ENCODE data around the gene COL23A1. TPM values are rescaled to one million over a fixed set of nuclear protein-coding genes. Genes with fewer than 3 reads are reported as not detected.
"Not testable (repeated sequence)": the region's sequence is repeated elsewhere in the genome, so short reads cannot be mapped to it uniquely, and the experiment has no call there.

The COL23A1 gene
- total RNA-seq, 1 experiment from 2014 or later: not detected

DNA sequence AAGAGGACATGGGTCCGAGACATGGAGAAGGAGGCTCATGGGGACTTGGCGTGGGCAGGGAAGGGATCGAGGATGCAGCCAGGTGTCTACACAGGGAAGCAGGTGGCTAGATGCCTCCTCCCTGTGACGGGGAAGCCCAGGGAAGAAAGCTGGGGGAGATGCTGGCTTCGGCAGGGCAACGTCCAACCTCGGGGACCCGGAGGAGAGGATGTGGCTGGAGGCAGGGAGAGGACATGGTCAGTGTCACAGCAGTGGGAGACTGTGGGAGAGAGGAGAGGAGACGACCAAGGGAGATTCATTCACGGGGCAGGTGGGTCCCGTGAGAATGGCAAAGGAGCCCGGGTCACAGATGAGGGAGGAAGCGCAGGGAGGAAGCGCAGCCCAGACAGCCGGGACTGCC lies 284.4 kb downstream of the COL23A1 start:
- no peaks in the 10 kb centered on the region for H3K36me3 ChIP-seq (ENCODE audit: low read depth, low read length)

GRCh38 chr5:178304761-178305645 lies 285.2 kb downstream of the COL23A1 start:
- H3K4me2 ChIP-seq (ENCODE audit: low read length): peak overlapping the region; percentile 57
- H3K4me3 ChIP-seq (ENCODE audit: low read length): no peak overlapping the region
- POLR2A ChIA-PET (ENCODE audit: unreplicated experiment): no interaction called here
- H3K9me3 ChIP-seq (ENCODE audit: low read length): no peaks in the 10 kb centered on the region
- no peaks in the 10 kb centered on the region for H3K27me3 ChIP-seq (ENCODE audit: low read length)
- no peaks in the 10 kb centered on the region for H3F3A ChIP-seq (ENCODE audit: low read length, unreplicated experiment)
- ATAC-seq: peak; percentile 85
- H4K20me1 ChIP-seq (ENCODE audit: low read length): no peaks in the 10 kb centered on the region
- no peaks in the 10 kb centered on the region for H3K9me2 ChIP-seq (replicated peaks; ENCODE audit: low read length)
- H3K27ac ChIP-seq (ENCODE audit: low read length): peak overlapping the region; percentile 58
- no peak for TF ChIP-seq EZH2phosphoT487 (IDR thresholded peaks at IDR 0.05; ENCODE audit: borderline replicate concordance, low read length)
- TF ChIP-seq, protein P1, sequence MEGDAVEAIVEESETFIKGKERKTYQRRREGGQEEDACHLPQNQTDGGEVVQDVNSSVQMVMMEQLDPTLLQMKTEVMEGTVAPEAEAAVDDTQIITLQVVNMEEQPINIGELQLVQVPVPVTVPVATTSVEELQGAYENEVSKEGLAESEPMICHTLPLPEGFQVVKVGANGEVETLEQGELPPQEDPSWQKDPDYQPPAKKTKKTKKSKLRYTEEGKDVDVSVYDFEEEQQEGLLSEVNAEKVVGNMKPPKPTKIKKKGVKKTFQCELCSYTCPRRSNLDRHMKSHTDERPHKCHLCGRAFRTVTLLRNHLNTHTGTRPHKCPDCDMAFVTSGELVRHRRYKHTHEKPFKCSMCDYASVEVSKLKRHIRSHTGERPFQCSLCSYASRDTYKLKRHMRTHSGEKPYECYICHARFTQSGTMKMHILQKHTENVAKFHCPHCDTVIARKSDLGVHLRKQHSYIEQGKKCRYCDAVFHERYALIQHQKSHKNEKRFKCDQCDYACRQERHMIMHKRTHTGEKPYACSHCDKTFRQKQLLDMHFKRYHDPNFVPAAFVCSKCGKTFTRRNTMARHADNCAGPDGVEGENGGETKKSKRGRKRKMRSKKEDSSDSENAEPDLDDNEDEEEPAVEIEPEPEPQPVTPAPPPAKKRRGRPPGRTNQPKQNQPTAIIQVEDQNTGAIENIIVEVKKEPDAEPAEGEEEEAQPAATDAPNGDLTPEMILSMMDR (conservative IDR thresholded peaks at IDR 0.05; ENCODE audit: low read depth, low read length): no peak
- TF ChIP-seq EZH2 (IDR thresholded peaks at IDR 0.05; ENCODE audit: low read length, unreplicated experiment): no peak
- no peaks in the 10 kb centered on the region for H3K79me2 ChIP-seq (ENCODE audit: low read length)
- no peak overlapping the region for H3K9ac ChIP-seq (ENCODE audit: low read length)
- BruUV-seq (replicated peaks): no TSS peak
- H2AFZ ChIP-seq (ENCODE audit: low read length): no peak overlapping the region
- CTCF ChIA-PET: no interaction called here
- H3K4me1 ChIP-seq (ENCODE audit: insufficient read depth, low read length): peaks cover 16% of the 10 kb centered on the region
- intact Hi-C loops (cut with micrococcal nuclease): no loop called here
- no peaks in the 10 kb centered on the region for H3K36me3 ChIP-seq (ENCODE audit: low read depth, low read length)
- peak; percentile 82 for DNase-seq

More for the DNA sequence above, 284.4 kb downstream of the COL23A1 start:
- H2AFZ ChIP-seq (ENCODE audit: low read length): no peak overlapping the region
- no peak overlapping the region for H3K27ac ChIP-seq (ENCODE audit: low read length)
- intact Hi-C loops (cut with micrococcal nuclease): no loop called here
- ChIA-PET POLR2A (ENCODE audit: unreplicated experiment) (no interaction called here), CTCF (no interaction called here)
- DNase-seq (no peak), ATAC-seq (no peak)
- no peaks in the 10 kb centered on the region for H3K9me3 ChIP-seq (ENCODE audit: low read length)
- H3K4me3 ChIP-seq (ENCODE audit: low read length): no peak overlapping the region
- no peaks in the 10 kb centered on the region for H4K20me1 ChIP-seq (ENCODE audit: low read length)
- no peak overlapping the region for H3K4me2 ChIP-seq (ENCODE audit: low read length)
- H3K79me2 ChIP-seq (ENCODE audit: low read length): no peaks in the 10 kb centered on the region
- no peaks in the 10 kb centered on the region for H3K27me3 ChIP-seq (ENCODE audit: low read length)
- BruUV-seq (replicated peaks): no TSS peak
- H3K9ac ChIP-seq (ENCODE audit: low read length): no peak overlapping the region
- H3K4me1 ChIP-seq (ENCODE audit: insufficient read depth, low read length): peaks cover 16% of the 10 kb centered on the region
- H3K9me2 ChIP-seq (replicated peaks; ENCODE audit: low read length): no peaks in the 10 kb centered on the region
- TF ChIP-seq EZH2phosphoT487 (IDR thresholded peaks at IDR 0.05; ENCODE audit: borderline replicate concordance, low read length) (no peak), EZH2 (IDR thresholded peaks at IDR 0.05; ENCODE audit: low read length, unreplicated experiment) (no peak)
- TF ChIP-seq, protein P1 (conservative IDR thresholded peaks at IDR 0.05; ENCODE audit: low read depth, low read length): no peak
- no peaks in the 10 kb centered on the region for H3F3A ChIP-seq (ENCODE audit: low read length, unreplicated experiment)

DNA sequence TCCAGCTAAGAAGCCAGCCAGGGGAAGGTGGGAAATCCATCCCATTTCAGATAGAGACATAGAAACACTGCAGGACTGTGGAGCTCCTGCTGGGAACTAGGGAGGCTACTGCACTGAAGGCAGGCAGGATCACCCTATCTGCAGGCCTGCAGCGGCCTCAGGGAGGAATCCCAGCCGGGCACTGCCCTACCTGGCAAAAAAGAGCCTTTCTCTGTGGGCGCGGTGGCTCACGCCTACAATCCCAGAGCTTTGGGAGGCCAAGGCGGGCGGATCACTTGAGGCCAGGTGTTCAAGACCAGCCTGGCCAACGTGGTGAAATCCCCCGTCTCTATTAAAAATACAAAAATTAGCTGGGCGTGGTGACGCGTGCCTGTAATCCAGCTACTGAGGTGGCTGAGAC lies 286.2 kb downstream of the COL23A1 start:
- Histone ChIP-seq H2AFZ (ENCODE audit: low read length) (no peak overlapping the region), H4K20me1 (ENCODE audit: low read length) (no peaks in the 10 kb centered on the region), H3K27me3 (ENCODE audit: low read length) (no peaks in the 10 kb centered on the region), H3K4me3 (ENCODE audit: low read length) (no peak overlapping the region), H3K79me2 (ENCODE audit: low read length) (no peaks in the 10 kb centered on the region), H3K9me3 (ENCODE audit: low read length) (no peaks in the 10 kb centered on the region), H3K4me2 (ENCODE audit: low read length) (no peak overlapping the region; the same call in 1 of the 2 replicates), H3K9ac (ENCODE audit: low read length) (no peak overlapping the region), H3K36me3 (ENCODE audit: low read depth, low read length) (no peaks in the 10 kb centered on the region), H3K4me1 (ENCODE audit: insufficient read depth, low read length) (peaks cover 16% of the 10 kb centered on the region), H3F3A (ENCODE audit: low read length, unreplicated experiment) (no peaks in the 10 kb centered on the region), H3K27ac (ENCODE audit: low read length) (no peak overlapping the region), H3K9me2 (replicated peaks; ENCODE audit: low read length) (no peaks in the 10 kb centered on the region)
- no peak for DNase-seq
- ChIA-PET CTCF (no interaction called here), POLR2A (ENCODE audit: unreplicated experiment) (no interaction called here)
- TF ChIP-seq EZH2 (IDR thresholded peaks at IDR 0.05; ENCODE audit: low read length, unreplicated experiment): no peak
- TF ChIP-seq, protein P1 (conservative IDR thresholded peaks at IDR 0.05; ENCODE audit: low read depth, low read length): no peak
- no peak for TF ChIP-seq EZH2phosphoT487 (IDR thresholded peaks at IDR 0.05; ENCODE audit: borderline replicate concordance, low read length)
- ATAC-seq: no peak
- intact Hi-C loops (cut with micrococcal nuclease): no loop called here
- BruUV-seq (replicated peaks): no TSS peak

DNA sequence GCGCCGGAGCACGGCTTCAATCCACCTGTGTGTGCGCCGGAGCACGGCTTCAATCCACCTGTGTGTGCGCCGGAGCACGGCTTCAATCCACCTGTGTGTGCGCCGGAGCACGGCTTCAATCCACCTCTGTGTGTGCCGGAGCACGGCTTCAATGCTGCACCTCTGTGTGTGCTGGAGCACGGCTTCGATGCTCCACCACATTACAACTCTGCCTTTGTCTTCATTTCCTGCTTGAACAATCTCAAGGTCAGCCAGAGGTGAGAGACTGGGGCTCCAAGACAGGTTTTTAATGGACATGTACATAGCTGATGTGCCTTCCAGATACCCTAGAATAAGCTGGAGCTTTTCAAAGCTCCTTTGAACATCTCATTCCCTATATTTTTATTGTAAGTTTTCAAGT lies 287.9 kb downstream of the COL23A1 start:
- CTCF ChIA-PET; intact Hi-C loops (cut with micrococcal nuclease); H3K79me2 ChIP-seq (ENCODE audit: low read length); BruUV-seq (replicated peaks); ATAC-seq; H3K27me3 ChIP-seq (ENCODE audit: low read length); H3F3A ChIP-seq (ENCODE audit: low read length, unreplicated experiment); H3K9me3 ChIP-seq (ENCODE audit: low read length); H3K36me3 ChIP-seq (ENCODE audit: low read depth, low read length); DNase-seq; H3K9me2 ChIP-seq (replicated peaks; ENCODE audit: low read length); H4K20me1 ChIP-seq (ENCODE audit: low read length); H3K4me2 ChIP-seq (ENCODE audit: low read length); H3K4me3 ChIP-seq (ENCODE audit: low read length); POLR2A ChIA-PET (ENCODE audit: unreplicated experiment); H3K27ac ChIP-seq (ENCODE audit: low read length); H2AFZ ChIP-seq (ENCODE audit: low read length); H3K9ac ChIP-seq (ENCODE audit: low read length): not testable (repeated sequence)
- H3K4me1 ChIP-seq (ENCODE audit: insufficient read depth, low read length): peaks cover 16% of the 10 kb centered on the region

All from PC-3 (cell line).